ENCODE results near the gene RPL27A.

The RPL27A gene

GRCh38 chr11:8702598-8702915, 20.0 kb downstream of the RPL27A start:
- no peak for DNase-seq

GRCh38 chr11:8704136-8704535, 21.5 kb downstream of the RPL27A start:
- no peak for DNase-seq

GRCh38 chr11:8705146-8705545, 22.6 kb downstream of the RPL27A start:
- DNase-seq = no peak

GRCh38 chr11:8706673-8707432, 24.3 kb downstream of the RPL27A start:
- DNase-seq = no peak

GRCh38 chr11:8707541-8708191, 25.1 kb downstream of the RPL27A start:
- DNase-seq = no peak

GRCh38 chr11:8709002-8709672, 26.5 kb downstream of the RPL27A start:
- no peak for DNase-seq

GRCh38 chr11:8709777-8710176, 27.2 kb downstream of the RPL27A start:
- no peak for DNase-seq

GRCh38 chr11:8711895-8712442, 29.4 kb downstream of the RPL27A start:
- no peak for DNase-seq

- DNase-seq = no peak
Observed at GRCh38 chr11:8712506-8712905, 29.9 kb downstream of the RPL27A start.

GRCh38 chr11:8713760-8714454, 31.3 kb downstream of the RPL27A start:
- DNase-seq = no peak

GRCh38 chr11:8714622-8715225, 32.1 kb downstream of the RPL27A start:
- no peak for DNase-seq

- DNase-seq = no peak
Observed at GRCh38 chr11:8715501-8715900, 32.9 kb downstream of the RPL27A start.

GRCh38 chr11:8717544-8717875, 34.9 kb downstream of the RPL27A start:
- DNase-seq = no peak

GRCh38 chr11:8717876-8718753, 35.5 kb downstream of the RPL27A start:
- no peak for DNase-seq

GRCh38 chr11:8719211-8719649, 36.6 kb downstream of the RPL27A start:
- no peak for DNase-seq

GRCh38 chr11:8719721-8720120, 37.1 kb downstream of the RPL27A start:
- no peak for DNase-seq

- DNase-seq = no peak
Observed at GRCh38 chr11:8720352-8720751, 37.8 kb downstream of the RPL27A start.

- no peak for DNase-seq
Observed at GRCh38 chr11:8720868-8721608, 38.4 kb downstream of the RPL27A start.

- no peak for DNase-seq
Observed at GRCh38 chr11:8721609-8722500, 39.3 kb downstream of the RPL27A start.

- DNase-seq = no peak
Observed at GRCh38 chr11:8722809-8723208, 40.2 kb downstream of the RPL27A start.
